ENCODE measurements around the gene GPR17. TPM values are rescaled to one million over a fixed set of nuclear protein-coding genes. Genes with fewer than 3 reads are reported as not detected.
A peak's percentile ranks its signal among the peaks of the same experiment; 100 is the strongest.

The GPR17 gene
- total RNA-seq, 4 donors from 2014 or later = 1.1 to 1.6 (median 1.2) TPM

DNA sequence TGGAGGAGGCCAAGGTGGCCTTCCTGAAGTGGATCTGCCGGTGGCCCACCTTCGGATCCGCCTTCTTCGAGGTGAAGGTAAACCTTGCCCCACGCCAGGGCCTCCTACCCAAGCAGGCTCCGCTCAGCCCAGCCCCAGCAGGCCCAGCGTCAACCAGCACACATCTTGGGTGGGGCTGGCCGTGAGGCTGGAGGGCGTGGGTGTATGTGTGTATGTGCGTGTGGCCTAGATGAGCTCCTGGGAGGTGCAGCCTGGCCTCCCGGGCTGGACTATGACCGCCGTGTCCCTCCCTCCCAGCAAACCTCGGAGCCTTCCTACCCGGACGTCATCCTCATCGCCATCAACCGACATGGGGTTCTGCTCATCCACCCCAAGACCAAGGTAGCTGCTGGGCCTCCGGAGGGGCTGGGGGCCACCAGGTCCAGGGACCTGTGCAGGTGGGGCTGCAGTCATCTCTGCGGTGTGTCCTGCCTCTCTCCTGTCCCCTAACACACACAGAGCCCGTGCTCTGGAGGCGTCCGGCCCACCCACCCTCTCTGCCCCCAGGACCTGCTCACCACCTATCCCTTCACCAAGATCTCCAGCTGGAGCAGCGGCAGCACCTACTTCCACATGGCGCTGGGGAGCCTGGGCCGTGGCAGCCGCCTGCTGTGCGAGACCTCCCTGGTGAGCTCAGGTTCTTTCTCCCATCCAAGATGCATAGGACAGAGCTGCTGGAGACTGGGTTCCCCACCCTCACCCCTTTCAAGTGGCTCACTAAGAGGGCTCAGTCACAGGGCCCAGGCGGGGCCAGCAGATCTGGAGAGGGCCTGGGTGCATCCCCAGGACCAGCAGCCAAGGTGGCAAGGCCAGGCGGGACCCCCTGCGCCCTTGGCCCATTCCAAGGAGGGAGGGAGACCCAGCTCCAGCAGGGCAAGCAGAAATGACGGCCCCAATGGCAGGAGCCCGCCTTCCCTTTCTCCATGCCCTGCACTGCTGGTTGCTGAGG is 9.4 kb upstream of the GPR17 start:
- H3K27ac ChIP-seq = peak overlapping the region; percentile 61 to 92 (median 80)

DNA sequence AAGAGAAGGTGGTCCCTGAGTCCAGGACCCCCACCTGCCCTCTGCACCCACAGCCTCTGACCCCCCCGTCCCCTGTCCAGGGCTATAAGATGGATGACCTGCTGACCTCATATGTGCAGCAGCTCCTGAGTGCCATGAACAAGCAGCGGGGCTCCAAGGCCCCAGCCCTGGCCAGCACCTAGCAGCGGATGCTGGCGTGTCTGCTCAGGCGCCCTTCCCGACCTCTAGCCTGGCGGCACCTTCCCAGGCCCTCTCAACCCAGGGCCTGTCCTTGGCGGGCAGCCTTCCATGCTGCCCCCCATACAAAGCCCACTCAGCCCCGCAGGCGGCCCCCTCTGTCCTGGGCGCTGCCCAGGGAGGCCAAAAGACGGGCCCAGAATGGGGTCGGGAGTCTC is 8.7 kb upstream of the GPR17 start:
- Histone ChIP-seq H3K9me3 (no peaks in the 10 kb centered on the region), H3K36me3 (peaks cover 0 to 23% (median 0%) of the 10 kb centered on the region in 3 donors), H3K4me1 (peaks cover 0 to 69% (median 52%) of the 10 kb centered on the region in 4 donors), H3K27me3 (no peaks in the 10 kb centered on the region), H3K4me3 (no peak overlapping the region), H3K27ac (peak overlapping the region; percentile 61 to 92 (median 80))
- DNase-seq (ENCODE audit: low spot score in 2 of 2) = no peak
- WGBS, 2 donors = 14 to 42% methylated on average over 6 to 8 of the region's 13 CpGs
- TF ChIP-seq POLR2A (IDR thresholded peaks at IDR 0.05) (no peak), EP300 (IDR thresholded peaks at IDR 0.05) (no peak)
- TF ChIP-seq, protein P1, sequence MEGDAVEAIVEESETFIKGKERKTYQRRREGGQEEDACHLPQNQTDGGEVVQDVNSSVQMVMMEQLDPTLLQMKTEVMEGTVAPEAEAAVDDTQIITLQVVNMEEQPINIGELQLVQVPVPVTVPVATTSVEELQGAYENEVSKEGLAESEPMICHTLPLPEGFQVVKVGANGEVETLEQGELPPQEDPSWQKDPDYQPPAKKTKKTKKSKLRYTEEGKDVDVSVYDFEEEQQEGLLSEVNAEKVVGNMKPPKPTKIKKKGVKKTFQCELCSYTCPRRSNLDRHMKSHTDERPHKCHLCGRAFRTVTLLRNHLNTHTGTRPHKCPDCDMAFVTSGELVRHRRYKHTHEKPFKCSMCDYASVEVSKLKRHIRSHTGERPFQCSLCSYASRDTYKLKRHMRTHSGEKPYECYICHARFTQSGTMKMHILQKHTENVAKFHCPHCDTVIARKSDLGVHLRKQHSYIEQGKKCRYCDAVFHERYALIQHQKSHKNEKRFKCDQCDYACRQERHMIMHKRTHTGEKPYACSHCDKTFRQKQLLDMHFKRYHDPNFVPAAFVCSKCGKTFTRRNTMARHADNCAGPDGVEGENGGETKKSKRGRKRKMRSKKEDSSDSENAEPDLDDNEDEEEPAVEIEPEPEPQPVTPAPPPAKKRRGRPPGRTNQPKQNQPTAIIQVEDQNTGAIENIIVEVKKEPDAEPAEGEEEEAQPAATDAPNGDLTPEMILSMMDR (IDR thresholded peaks at IDR 0.05) = no peak

More for the DNA sequence above, 9.4 kb upstream of the GPR17 start:
- H3K36me3 ChIP-seq = peaks cover 0 to 23% (median 0%) of the 10 kb centered on the region in 3 donors
- whole genome bisulfite sequencing, 2 donors = 84 to 85% methylated on average over 23 to 28 of the region's 33 CpGs
- TF ChIP-seq POLR2A (IDR thresholded peaks at IDR 0.05) (no peak), EP300 (IDR thresholded peaks at IDR 0.05) (peak in 1 of 2 donors; percentile 9)
- no peak for DNase-seq (ENCODE audit: low spot score in 2 of 2)
- H3K4me1 ChIP-seq = peaks cover 0 to 70% (median 49%) of the 10 kb centered on the region in 4 donors
- no peak overlapping the region for H3K4me3 ChIP-seq
- H3K27me3 ChIP-seq = no peaks in the 10 kb centered on the region
- no peaks in the 10 kb centered on the region for H3K9me3 ChIP-seq

DNA sequence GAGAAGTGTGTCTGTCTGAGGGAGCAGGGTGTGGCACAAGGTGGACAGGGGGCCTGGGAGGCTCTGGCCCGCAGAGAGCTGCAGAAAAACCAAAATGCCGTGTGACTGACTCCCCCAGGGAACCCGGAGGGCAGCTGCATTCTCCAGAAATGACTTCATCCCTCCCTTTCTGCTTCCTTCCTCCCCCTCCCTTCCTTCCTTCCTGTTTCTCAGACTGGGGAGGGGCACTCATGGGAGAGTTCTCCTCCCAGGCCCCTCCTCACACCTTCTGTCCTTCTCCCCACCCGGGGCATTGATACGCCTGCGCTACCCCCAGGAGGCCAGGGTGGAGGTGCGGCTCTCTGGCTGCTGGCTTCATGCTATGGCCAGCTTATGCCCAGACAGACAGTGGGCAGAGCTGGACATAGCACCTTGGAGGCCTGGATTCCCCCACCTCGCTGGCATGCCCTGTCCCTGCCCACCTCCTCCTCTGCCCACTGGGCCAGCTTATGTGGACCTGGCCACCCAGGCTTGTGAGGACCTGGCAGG is 8.2 kb upstream of the GPR17 start:
- peaks cover 0 to 70% (median 49%) of the 10 kb centered on the region in 4 donors for H3K4me1 ChIP-seq
- H3K27me3 ChIP-seq = no peaks in the 10 kb centered on the region
- 10 to 28% methylated on average over 8 of the region's 8 CpGs for WGBS, 2 donors
- H3K27ac ChIP-seq = peak overlapping the region; percentile 61 to 92 (median 80)
- TF ChIP-seq EP300 (IDR thresholded peaks at IDR 0.05) (peak in 1 of 2 donors; percentile 58), POLR2A (IDR thresholded peaks at IDR 0.05) (no peak)
- TF ChIP-seq, protein P1 (IDR thresholded peaks at IDR 0.05) = no peak
- no peak for DNase-seq (ENCODE audit: low spot score in 2 of 2)
- no peaks in the 10 kb centered on the region for H3K9me3 ChIP-seq
- H3K36me3 ChIP-seq = peaks cover 0 to 23% (median 0%) of the 10 kb centered on the region in 3 donors
- H3K4me3 ChIP-seq = no peak overlapping the region

DNA sequence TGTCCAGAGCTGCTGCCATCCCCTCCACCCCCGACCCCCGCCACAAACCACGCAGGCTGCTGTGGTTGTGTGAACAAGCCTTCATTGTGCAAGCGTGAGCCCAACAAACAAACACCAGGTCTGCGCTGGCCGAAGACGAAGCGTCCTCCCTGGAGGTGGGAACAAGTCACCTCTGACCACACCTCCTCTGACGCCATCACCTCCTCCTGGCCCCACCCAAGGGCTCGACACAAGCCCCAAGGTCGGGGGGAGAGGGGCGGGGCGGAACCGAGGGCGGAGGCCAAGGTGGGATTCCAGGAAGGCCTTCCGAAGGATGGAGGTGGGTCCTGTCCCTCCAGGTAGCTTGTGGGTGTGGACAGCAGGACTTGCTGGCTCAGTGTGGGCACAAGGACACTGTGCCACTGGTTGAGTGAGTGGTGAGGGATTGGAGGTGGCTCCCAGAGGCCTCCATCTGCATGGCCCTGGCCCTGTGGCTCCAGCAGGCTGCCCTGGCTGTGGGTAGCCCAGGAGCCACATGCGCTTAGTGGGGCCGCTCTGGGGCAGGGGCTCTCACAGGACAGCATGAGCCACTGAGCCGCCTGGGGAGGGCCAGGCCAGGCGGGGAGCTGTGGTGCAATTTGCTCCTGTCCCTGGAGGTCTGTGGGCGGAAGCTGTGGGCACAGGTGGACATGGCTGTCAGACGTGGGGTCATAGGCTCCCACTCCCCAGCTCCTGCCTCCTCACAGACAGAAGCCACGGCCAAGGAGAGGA is 7.4 kb upstream of the GPR17 start:
- peak in 1 of 2 donors; percentile 1 for TF ChIP-seq POLR2A (IDR thresholded peaks at IDR 0.05)
- TF ChIP-seq EP300 (IDR thresholded peaks at IDR 0.05) = no peak
- TF ChIP-seq, protein P1 (IDR thresholded peaks at IDR 0.05) = no peak

DNA sequence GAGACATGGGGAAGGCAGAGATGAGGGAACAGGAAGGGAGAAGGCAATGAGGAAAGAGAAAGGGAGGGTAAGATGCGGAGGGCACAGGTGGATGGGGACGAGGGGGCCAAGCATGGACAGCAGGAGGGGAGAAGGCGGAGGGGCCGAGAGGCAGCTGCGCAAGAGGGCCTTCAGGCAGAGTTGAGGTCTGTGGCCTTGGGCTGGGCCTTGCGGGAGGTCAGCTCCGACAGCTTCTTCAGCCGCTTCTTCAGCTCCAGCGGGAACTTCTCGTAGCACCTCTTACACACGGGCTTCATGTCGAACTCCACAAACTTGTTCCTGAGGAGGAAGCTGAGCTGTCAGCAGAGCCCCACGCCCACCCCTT is 6.9 kb upstream of the GPR17 start:
- TF ChIP-seq, protein P1 (IDR thresholded peaks at IDR 0.05) = no peak
- TF ChIP-seq EP300 (IDR thresholded peaks at IDR 0.05) (no peak), POLR2A (IDR thresholded peaks at IDR 0.05) (no peak)
- Histone ChIP-seq H3K27ac (peak overlapping the region; percentile 61 to 92 (median 80)), H3K9me3 (no peaks in the 10 kb centered on the region), H3K4me3 (no peak overlapping the region), H3K36me3 (peaks cover 0 to 23% (median 0%) of the 10 kb centered on the region in 3 donors), H3K27me3 (no peaks in the 10 kb centered on the region), H3K4me1 (peaks cover 0 to 70% (median 37%) of the 10 kb centered on the region in 4 donors)
- DNase-seq (ENCODE audit: low spot score in 2 of 2) = no peak
- WGBS, 2 donors = 92% methylated on average over 13 of the region's 13 CpGs

More for the DNA sequence above, 7.4 kb upstream of the GPR17 start:
- H3K4me3 ChIP-seq = no peak overlapping the region
- H3K27ac ChIP-seq = peak overlapping the region; percentile 61 to 92 (median 80)
- H3K27me3 ChIP-seq = no peaks in the 10 kb centered on the region
- peaks cover 0 to 70% (median 43%) of the 10 kb centered on the region in 4 donors for H3K4me1 ChIP-seq
- H3K9me3 ChIP-seq = no peaks in the 10 kb centered on the region
- H3K36me3 ChIP-seq = peaks cover 0 to 23% (median 0%) of the 10 kb centered on the region in 3 donors
- DNase-seq (ENCODE audit: low spot score in 2 of 2) = no peak
- WGBS, 2 donors = 55 to 65% methylated on average over 21 to 23 of the region's 23 CpGs
